Astrocyte of the spinal cord (primary cell): ENCODE data around the gene SETD6.

ENCODE experiments used
- DNase-seq: peaks from one replicate; pipeline ENCODE4 v3.0.0; 2011; ENCODE audit warnings: low read depth, low spot score
- H3K4me3 ChIP-seq: 2 replicates; pipeline ENCODE4 v1.5.1; 2011; ENCODE audit warnings: low read depth, mild to moderate bottlenecking, low read length, moderate library complexity
- CTCF ChIP-seq: IDR thresholded peaks from 2 replicates; pipeline ENCODE4 v1.5.1; 2012; ENCODE audit warnings: low read depth, mild to moderate bottlenecking, low read length, inconsistent platforms
- in situ Hi-C: cut with HindIII; loops from 2 replicates; pipeline ENCODE4 v1.10.0; 2017; ENCODE audit warnings: low sequenced_read_pairs

SETD6 gene

GRCh38 chr16:58502217-58502921, 12.9 kb upstream of the SETD6 start:
- TF ChIP-seq CTCF, result no peak
- DNase-seq, result no peak
- in situ Hi-C loops, result no loop called here
- H3K4me3 ChIP-seq, result no peak overlapping the region

GRCh38 chr16:58503166-58503862, 12.0 kb upstream of the SETD6 start:
- DNase-seq, result no peak
- no peak for TF ChIP-seq CTCF
- in situ Hi-C loops, result no loop called here
- H3K4me3 ChIP-seq, result no peak overlapping the region

GRCh38 chr16:58503863-58504688, 11.2 kb upstream of the SETD6 start:
- no peak for TF ChIP-seq CTCF
- no peak overlapping the region for H3K4me3 ChIP-seq
- in situ Hi-C loops, result no loop called here
- DNase-seq, result no peak

- no peak for TF ChIP-seq CTCF
These were observed 8.8 kb upstream of the SETD6 start for GRCh38 chr16:58506241-58507194.

GRCh38 chr16:58507195-58507962, 7.9 kb upstream of the SETD6 start:
- H3K4me3 ChIP-seq, result no peak overlapping the region
- no peak for DNase-seq
- in situ Hi-C loops, result no loop called here
- TF ChIP-seq CTCF, result no peak

More at GRCh38 chr16:58506241-58507194, 8.8 kb upstream of the SETD6 start:
- no peak for DNase-seq
- in situ Hi-C loops, result no loop called here
- no peak overlapping the region for H3K4me3 ChIP-seq
